HepG2 (cell line): Measurements from ENCODE around the gene FYB2. TPM values are rescaled to one million over a fixed set of nuclear protein-coding genes. Genes with fewer than 3 reads are reported as not detected.

Experiments used
- ATAC-seq: fragments of 200-7000 bp; cut with Tn5 transposase; 3 replicates; pipeline ENCODE4 v1.9.1; 2020; ENCODE audit warnings: mild to moderate bottlenecking, moderate library complexity
- BruUV-seq: library from RNA; stranded (reverse); fragments of 400-500 nt; replicated peaks from 2 replicates; lab custom pipeline; 2021; lab: Mats Ljungman, UMichigan
- CTCF ChIA-PET: fragments of 300-600 bp; formaldehyde crosslinking; extraction: SDS; loops from one replicate; lab custom pipeline; 2021; ENCODE audit warnings: low total read pairs, inconsistent platforms, low intra/inter-chr PET ratio; lab: Yijun Ruan, JAX
- POLR2A ChIA-PET: fragments of 350-600 bp; sonication (Branson Sonifier 250); formaldehyde crosslinking; loops from one replicate; lab custom pipeline; 2020; ENCODE audit warnings: antibody characterized with exemption, inconsistent platforms; lab: Yijun Ruan, JAX
- DNase-seq: peaks from one replicate; pipeline ENCODE4 v3.0.0-alpha.2; 2015; ENCODE audit warnings: low spot score
- FAIRE-seq: peaks from 3 replicates; lab custom pipeline; 2011; peaks lifted over from hg19 to GRCh38; lab: Jason Lieb, UNC
- H2AFZ ChIP-seq: one replicate; pipeline ENCODE4 v1.6.1; 2011; ENCODE audit warnings: low read length, inconsistent platforms
- H3K27ac ChIP-seq: fragments of 300-600 bp; 3 replicates; pipeline ENCODE4 v1.8.0; 2011; ENCODE audit warnings: mixed run types, mild to moderate bottlenecking, mixed read lengths, low read length, inconsistent platforms; ENCODE audit not compliant: insufficient read depth; ENCODE audit errors: extremely low read length
- H3K27me3 ChIP-seq, 2 experiments: fragments of 200-600 bp in 1 of 2; 2 replicates in 1 of 2; 3 replicates in 1 of 2; pipeline versions ENCODE4 v1.6.0 to v1.8.0; 2011; ENCODE audit warnings: low read length in 2 of 2, mild to moderate bottlenecking in 2 of 2, moderate library complexity in 2 of 2, inconsistent platforms in 1 of 2; ENCODE audit not compliant: insufficient read depth in 2 of 2, control insufficient read depth in 1 of 2
- H3K36me3 ChIP-seq, 2 experiments: fragments of 200-600 bp in 1 of 2; replicated peaks in 1 of 2; 2 replicates in 1 of 2; 3 replicates in 1 of 2; pipeline versions ENCODE4 v1.5.1 to v1.8.0; 2011; ENCODE audit warnings: low read length in 2 of 2, inconsistent platforms in 1 of 2; ENCODE audit not compliant: insufficient read depth in 2 of 2, control insufficient read depth in 1 of 2
- H3K4me1 ChIP-seq: 2 replicates; pipeline ENCODE4 v1.5.1; 2012; ENCODE audit warnings: low read length, inconsistent platforms; ENCODE audit not compliant: insufficient read depth
- H3K4me2 ChIP-seq: 2 replicates; pipeline ENCODE4 v1.6.0; 2011; ENCODE audit warnings: low read depth, low read length, inconsistent platforms
- H3K4me3 ChIP-seq, 3 experiments: fragments of 200-600 bp in 1 of 3; sonication (generic), shearing (Covaris generic) in 1 of 3; replicated peaks in 1 of 3; 2 replicates each; pipeline ENCODE4 v1.5.1; 2011 to 2016; ENCODE audit warnings: low read length in 3 of 3, inconsistent platforms in 2 of 3, low read depth in 2 of 3, mild to moderate bottlenecking in 2 of 3, control low read depth in 1 of 3, mixed read lengths in 1 of 3; ENCODE audit not compliant: insufficient read depth in 1 of 3
- H3K79me2 ChIP-seq: one replicate; pipeline ENCODE4 v1.6.1; 2011; ENCODE audit warnings: low read length, inconsistent platforms; ENCODE audit not compliant: insufficient read depth
- H3K9ac ChIP-seq: 2 replicates; pipeline ENCODE4 v1.6.0; 2011; ENCODE audit warnings: mild to moderate bottlenecking, low read depth, low read length, inconsistent platforms; ENCODE audit not compliant: insufficient read depth
- H3K9me3 ChIP-seq: 2 replicates; pipeline ENCODE4 v1.5.1; 2012; ENCODE audit warnings: mild to moderate bottlenecking, low read length
- H4K20me1 ChIP-seq: 2 replicates; pipeline ENCODE4 v1.6.0; 2011; ENCODE audit warnings: inconsistent platforms, mild to moderate bottlenecking, low read length, moderate library complexity; ENCODE audit not compliant: insufficient read depth
- AGO2 ChIP-seq: fragments of 200-400 bp; formaldehyde crosslinking; optimal IDR thresholded peaks from 2 replicates; pipeline ENCODE3; 2017; ENCODE audit warnings: mild to moderate bottlenecking, low read depth, low read length, moderate library complexity
- MED13 ChIP-seq: sonication (generic); formaldehyde crosslinking; IDR thresholded peaks from 2 replicates; pipeline ENCODE4 v1.5.0; 2020; ENCODE audit warnings: missing genetic modification reagents
- MTF2 ChIP-seq: sonication (generic); formaldehyde crosslinking; IDR thresholded peaks from 2 replicates; pipeline ENCODE4 v1.5.0; 2020; ENCODE audit warnings: missing genetic modification reagents, borderline replicate concordance
- NR1H2 ChIP-seq: sonication (generic); formaldehyde crosslinking; IDR thresholded peaks from 2 replicates; pipeline ENCODE4 v1.8.1; 2022; ENCODE audit warnings: low read depth, missing genetic modification reagents, borderline replicate concordance
- ZNF121 ChIP-seq: sonication (generic); formaldehyde crosslinking; IDR thresholded peaks from 2 replicates; pipeline ENCODE4 v1.5.0; 2020; ENCODE audit warnings: mild to moderate bottlenecking, missing genetic modification reagents
- ZNF124 ChIP-seq: sonication (generic); formaldehyde crosslinking; IDR thresholded peaks from 2 replicates; pipeline ENCODE4 v1.4.0; 2020; ENCODE audit warnings: missing genetic modification reagents
- ZNF615 ChIP-seq: sonication (generic); formaldehyde crosslinking; IDR thresholded peaks from 2 replicates; pipeline ENCODE4 v1.5.0; 2020; ENCODE audit warnings: mild to moderate bottlenecking, missing genetic modification reagents, borderline replicate concordance
- ZNF788 ChIP-seq: sonication (generic); formaldehyde crosslinking; IDR thresholded peaks from 2 replicates; pipeline ENCODE4 v1.5.0; 2020; ENCODE audit warnings: mild to moderate bottlenecking, missing genetic modification reagents, borderline replicate concordance
- ZNF891 ChIP-seq: sonication (generic); formaldehyde crosslinking; IDR thresholded peaks from 2 replicates; pipeline ENCODE4 v1.5.0; 2020; ENCODE audit warnings: mild to moderate bottlenecking, missing genetic modification reagents
- ZSCAN21 ChIP-seq: sonication (generic); formaldehyde crosslinking; IDR thresholded peaks from 2 replicates; pipeline ENCODE4 v1.8.0; 2022; ENCODE audit warnings: mild to moderate bottlenecking, missing genetic modification reagents, moderate library complexity, borderline replicate concordance
- WGBS: methylation state at CpG from one replicate; pipeline ENCODE4 v1.1.6; 2017; ENCODE audit warnings: low lambda C conversion rate; 5-methylcytosine and 5-hydroxymethylcytosine counted together
- in situ Hi-C: cut with HindIII; loops from 2 replicates; pipeline ENCODE4 v1.10.0; 2017; ENCODE audit warnings: low pct_unique_long_range_greater_than_20kb; ENCODE audit not compliant: extremely low pct_ligation_motif_present
- intact Hi-C: fragments of 100-400 bp; cut with micrococcal nuclease; formaldehyde crosslinking; loops from one replicate; pipeline ENCODE4 v1.10.0; 2022; ENCODE audit not compliant: unreplicated experiment
- polyA plus RNA-seq, 8 experiments: library from polyadenylated mRNA; depleted of rRNA in 3 of 8; stranded (reverse) in 7 of 8; unstranded in 1 of 8; fragments of >200 nt; fragmentation: Illumina TruSeq in 4 of 8; extraction: Trizol in 4 of 8; gene quantifications; 2 replicates each; pipeline versions ENCODE4 v1.2.1 to v1.2.3, GENCODE V29; 2011 to 2016; ENCODE audit warnings: low read depth in 4 of 8, missing spikeins in 1 of 8, mixed read lengths in 1 of 8; ENCODE audit not compliant: insufficient read depth in 1 of 8
- total RNA-seq, 5 experiments: library from RNA; depleted of rRNA; stranded (reverse); fragments of >200 nt; fragmentation: Illumina TruSeq; extraction: Trizol; gene quantifications; 2 replicates each; pipeline ENCODE4 v1.2.3, GENCODE V29; 2016; ENCODE audit warnings: low read depth in 1 of 5
- TF ChIP-seq, protein P1 (sequence below): sonication (generic); formaldehyde crosslinking; IDR thresholded peaks from 2 replicates; pipeline ENCODE4 v1.5.0; 2020; ENCODE audit warnings: missing genetic modification reagents, mild to moderate bottlenecking, borderline replicate concordance
- TF ChIP-seq, protein P2 (sequence below): sonication (generic); formaldehyde crosslinking; IDR thresholded peaks from 2 replicates; pipeline ENCODE4 v1.4.0; 2020; ENCODE audit warnings: missing genetic modification reagents
- TF ChIP-seq, protein P3 (sequence below): sonication (generic); formaldehyde crosslinking; conservative IDR thresholded peaks from 2 replicates; pipeline ENCODE4 v1.4.0; 2020; ENCODE audit warnings: missing genetic modification reagents
- TF ChIP-seq, protein P4 (sequence below): fragments of 450-650 bp; IDR thresholded peaks from 2 replicates; pipeline ENCODE4 v1.6.1; 2017

FYB2 gene
- total and polyA plus RNA-seq, 2 of the 13 experiments (the other 11 are each of a cell fraction or from before 2014, with no cell fraction given): 1.2 to 2.7 TPM

DNA sequence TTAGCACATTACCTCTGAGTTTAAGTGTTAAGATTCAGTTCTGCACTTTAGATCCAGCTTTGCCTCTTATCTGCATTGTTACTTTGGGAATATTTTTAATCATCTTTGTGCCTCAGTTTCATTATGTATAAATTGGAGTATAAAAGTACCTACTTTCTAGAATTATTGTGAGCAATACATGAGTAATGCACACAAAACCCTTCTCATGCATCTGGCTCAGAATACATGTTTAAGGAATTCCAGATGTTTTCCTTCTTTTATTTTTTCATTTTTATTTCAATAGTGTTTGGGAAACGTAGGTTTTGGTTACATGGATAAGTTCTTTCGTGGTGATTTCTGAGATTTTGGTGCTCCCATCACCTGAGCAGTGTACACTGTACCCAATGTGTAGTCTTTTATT, 49.6 kb upstream of the FYB2 start:
- Histone ChIP-seq H3K9me3 (no peaks in the 10 kb centered on the region), H3K4me2 (no peak overlapping the region), H3K4me3 (no peak overlapping the region), H3K36me3 (no peaks in the 10 kb centered on the region; a peak in 2 of 5 replicates), H2AFZ (no peak overlapping the region), H3K9ac (no peak overlapping the region), H4K20me1 (no peaks in the 10 kb centered on the region), H3K27me3 (no peaks in the 10 kb centered on the region), H3K27ac (no peak overlapping the region), H3K79me2 (no peaks in the 10 kb centered on the region), H3K4me1 (no peaks in the 10 kb centered on the region)
- in situ Hi-C loops: no loop called here
- DNase-seq: no peak
- no peak for ATAC-seq
- no peak for FAIRE-seq
- POLR2A ChIA-PET: interaction anchor here (1.5 kb wide), 1 partner anchor 14 kb away, joined by 3 read pairs; the partner anchor contains the start of gene C8A
- TF ChIP-seq AGO2 (no peak), NR1H2 (CRISPR knock-in tag) (no peak), ZNF615 (no peak), ZNF124 (CRISPR knock-in tag) (no peak), ZNF788 (CRISPR knock-in tag) (no peak), MTF2 (CRISPR knock-in tag) (no peak), ZNF891 (CRISPR knock-in tag) (no peak), ZSCAN21 (CRISPR knock-in tag) (no peak), ZNF121 (no peak), MED13 (CRISPR knock-in tag) (no peak)
- TF ChIP-seq, protein P1, sequence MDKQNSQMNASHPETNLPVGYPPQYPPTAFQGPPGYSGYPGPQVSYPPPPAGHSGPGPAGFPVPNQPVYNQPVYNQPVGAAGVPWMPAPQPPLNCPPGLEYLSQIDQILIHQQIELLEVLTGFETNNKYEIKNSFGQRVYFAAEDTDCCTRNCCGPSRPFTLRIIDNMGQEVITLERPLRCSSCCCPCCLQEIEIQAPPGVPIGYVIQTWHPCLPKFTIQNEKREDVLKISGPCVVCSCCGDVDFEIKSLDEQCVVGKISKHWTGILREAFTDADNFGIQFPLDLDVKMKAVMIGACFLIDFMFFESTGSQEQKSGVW (CRISPR knock-in tag): no peak
- TF ChIP-seq, protein P2, sequence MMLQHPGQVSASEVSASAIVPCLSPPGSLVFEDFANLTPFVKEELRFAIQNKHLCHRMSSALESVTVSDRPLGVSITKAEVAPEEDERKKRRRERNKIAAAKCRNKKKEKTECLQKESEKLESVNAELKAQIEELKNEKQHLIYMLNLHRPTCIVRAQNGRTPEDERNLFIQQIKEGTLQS (CRISPR knock-in tag): no peak
- TF ChIP-seq, protein P3, sequence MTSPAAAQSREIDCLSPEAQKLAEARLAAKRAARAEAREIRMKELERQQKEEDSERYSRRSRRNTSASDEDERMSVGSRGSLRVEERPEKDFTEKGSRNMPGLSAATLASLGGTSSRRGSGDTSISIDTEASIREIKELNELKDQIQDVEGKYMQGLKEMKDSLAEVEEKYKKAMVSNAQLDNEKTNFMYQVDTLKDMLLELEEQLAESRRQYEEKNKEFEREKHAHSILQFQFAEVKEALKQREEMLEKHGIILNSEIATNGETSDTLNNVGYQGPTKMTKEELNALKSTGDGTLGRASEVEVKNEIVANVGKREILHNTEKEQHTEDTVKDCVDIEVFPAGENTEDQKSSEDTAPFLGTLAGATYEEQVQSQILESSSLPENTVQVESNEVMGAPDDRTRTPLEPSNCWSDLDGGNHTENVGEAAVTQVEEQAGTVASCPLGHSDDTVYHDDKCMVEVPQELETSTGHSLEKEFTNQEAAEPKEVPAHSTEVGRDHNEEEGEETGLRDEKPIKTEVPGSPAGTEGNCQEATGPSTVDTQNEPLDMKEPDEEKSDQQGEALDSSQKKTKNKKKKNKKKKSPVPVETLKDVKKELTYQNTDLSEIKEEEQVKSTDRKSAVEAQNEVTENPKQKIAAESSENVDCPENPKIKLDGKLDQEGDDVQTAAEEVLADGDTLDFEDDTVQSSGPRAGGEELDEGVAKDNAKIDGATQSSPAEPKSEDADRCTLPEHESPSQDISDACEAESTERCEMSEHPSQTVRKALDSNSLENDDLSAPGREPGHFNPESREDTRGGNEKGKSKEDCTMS (CRISPR knock-in tag): no peak
- TF ChIP-seq, protein P4, sequence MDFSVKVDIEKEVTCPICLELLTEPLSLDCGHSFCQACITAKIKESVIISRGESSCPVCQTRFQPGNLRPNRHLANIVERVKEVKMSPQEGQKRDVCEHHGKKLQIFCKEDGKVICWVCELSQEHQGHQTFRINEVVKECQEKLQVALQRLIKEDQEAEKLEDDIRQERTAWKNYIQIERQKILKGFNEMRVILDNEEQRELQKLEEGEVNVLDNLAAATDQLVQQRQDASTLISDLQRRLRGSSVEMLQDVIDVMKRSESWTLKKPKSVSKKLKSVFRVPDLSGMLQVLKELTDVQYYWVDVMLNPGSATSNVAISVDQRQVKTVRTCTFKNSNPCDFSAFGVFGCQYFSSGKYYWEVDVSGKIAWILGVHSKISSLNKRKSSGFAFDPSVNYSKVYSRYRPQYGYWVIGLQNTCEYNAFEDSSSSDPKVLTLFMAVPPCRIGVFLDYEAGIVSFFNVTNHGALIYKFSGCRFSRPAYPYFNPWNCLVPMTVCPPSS: no peak
- no TSS peak for BruUV-seq
- CTCF ChIA-PET: no interaction called here
- WGBS: 84% methylated on average over 2 of the region's 2 CpGs
- intact Hi-C loops: no loop called here
